GM18520 (cell line): ENCODE measurements around the gene NAA10.

Experiments used
- ATAC-seq: cut with Tn5 transposase; IDR thresholded peaks from one replicate; pipeline ENCODE4 v1.9.1; 2021; ENCODE audit not compliant: unreplicated experiment

The NAA10 gene

DNA sequence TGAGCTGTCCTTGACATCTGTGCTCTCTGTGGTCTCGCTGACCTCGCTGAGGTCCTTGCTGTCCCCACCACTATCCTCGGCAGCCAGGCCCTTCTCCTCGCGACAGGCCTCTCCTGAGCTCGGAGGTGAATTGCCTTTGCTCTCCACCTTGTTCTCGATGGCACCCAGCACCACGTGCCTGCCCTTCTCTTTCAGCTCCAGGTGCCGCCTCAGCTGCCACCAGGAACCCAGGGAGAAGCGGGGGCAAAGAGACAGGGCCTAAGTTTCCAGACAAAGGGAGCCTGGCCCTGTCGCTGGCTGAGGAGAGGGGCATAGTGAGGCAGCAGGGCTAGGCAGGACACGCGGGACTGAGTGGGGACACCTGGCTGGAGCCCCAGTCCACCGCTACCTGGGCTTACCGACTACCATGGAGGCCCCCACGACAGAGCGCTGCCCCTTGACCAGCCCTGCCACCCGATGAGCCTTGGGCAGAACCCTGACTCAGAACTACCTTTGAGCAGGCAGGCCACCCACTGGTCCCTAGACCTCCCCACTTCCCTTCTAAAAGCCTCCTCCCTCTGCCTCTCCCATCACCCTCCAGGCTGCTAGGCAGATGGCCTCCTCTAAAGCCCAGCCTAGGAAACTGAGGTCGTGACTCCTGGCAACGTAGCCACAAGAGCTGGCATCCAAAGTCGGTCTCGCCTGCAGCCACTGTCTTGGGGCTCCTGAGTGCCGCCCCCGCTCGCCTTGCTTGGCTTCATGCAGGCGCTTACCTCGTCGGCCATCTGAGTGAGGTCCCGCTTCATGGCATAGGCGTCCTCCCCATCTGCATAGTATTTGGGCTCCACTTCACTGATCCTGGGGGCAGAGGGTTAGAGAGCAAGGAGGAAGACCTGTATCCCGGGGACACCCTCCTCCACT is 4.6 kb downstream of the NAA10 start:
- ATAC-seq: no peak

GRCh38 chrX:153929576-153929975 is 5.3 kb downstream of the NAA10 start:
- no peak for ATAC-seq

DNA sequence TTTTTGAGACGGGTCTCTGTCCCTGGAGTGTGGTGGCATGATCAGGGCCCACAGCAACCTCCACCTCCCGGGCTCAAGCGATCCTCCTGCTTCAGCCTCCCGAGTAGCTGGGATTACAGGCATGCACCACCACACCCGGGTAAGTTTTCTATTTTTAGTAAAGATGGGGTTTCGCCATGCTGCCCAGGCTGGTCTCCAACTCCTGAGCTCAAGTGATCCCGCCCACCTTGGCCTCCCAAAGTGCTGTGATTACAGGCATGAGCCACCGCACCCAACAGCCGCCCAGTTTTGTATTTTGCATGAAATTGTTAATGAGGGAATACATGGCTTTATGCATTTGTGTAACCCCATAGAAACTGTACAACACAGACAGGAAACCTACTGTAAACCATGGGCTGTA is 6.0 kb downstream of the NAA10 start:
- ATAC-seq: no peak

DNA sequence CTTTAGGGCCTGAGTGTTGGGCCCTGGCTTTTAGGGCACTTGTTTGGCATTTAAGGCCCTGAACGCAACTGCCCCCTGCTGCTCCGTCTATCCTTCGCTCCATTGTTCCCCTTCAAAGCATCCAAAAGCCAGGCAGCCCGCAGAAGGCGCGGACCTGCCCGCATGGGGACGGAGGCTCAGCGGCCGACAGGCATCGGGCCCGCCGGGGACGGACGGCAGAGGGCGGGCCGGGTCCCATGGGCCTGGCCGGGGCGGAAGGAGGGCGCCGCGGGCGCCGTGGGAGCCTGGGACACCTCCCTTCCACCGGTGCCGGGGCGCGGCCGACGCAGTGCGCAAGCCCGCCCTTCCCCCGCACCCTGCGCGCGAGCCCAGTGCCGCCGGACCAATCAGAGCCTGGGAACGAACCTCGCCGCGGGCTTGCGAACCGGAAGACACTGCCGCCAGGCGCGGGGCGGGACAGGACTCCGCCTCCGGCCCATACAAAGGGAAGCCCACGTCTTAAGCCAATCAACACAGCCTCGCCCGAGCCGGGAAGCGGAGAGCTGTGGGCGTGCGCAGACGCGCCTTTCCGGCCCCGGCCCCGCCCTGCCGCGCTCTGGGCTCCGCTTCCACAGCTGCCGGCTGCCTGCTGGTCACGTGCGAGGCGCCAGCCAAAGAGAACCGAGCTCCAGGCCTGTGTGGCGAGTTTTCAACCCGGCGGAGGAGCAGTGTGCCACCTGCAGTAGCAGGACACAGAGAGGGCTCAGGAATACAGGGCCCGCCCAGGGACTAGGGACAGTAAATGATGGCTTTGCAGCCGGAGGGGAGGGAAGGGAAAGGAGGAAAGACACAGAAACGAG is 6.7 kb downstream of the NAA10 start:
- peak; percentile 76 for ATAC-seq

GRCh38 chrX:153927672-153927921 is 7.2 kb downstream of the NAA10 start:
- ATAC-seq: no peak

DNA sequence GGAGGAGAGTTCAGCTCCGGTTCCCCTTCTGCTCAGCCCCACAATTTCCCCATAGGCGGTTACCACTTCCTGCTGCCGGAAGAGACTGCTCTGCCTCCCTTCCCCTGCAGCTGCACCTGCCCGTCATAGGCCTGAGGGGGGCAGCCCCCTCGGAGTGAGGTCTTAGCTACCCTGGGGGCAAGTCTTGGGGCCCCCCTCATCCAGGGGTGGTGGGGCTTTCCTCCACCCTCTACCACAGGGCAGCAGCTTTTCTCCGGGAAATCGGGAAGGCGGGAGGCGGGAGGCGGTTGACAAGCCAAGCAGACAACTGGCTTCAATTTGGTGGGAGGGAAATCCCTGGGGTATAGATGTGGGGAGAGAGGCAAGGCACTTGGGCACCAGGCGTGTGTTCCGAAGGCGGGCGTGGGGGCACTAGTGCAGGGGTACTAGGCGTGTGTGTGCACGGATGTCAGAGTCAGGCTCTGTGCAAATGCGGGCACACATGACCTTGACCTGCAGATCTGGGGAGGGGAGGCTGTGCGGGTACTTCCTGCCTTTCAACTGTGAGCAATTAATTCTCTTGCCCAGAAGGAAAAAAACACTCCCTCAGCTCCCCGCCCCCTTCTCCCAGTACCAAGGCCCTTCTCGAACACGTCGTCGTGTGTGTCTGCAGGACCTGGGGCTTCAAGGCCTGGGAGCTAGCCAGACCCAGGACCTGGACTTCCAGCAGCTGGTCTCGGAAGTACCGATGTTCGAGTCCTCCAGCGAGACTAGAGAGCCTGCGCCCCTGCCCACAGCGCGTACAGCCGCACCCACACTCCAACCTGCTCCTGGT is 7.8 kb downstream of the NAA10 start:
- ATAC-seq: no peak

- ATAC-seq: no peak
Measured at GRCh38 chrX:153926552-153926857, 8.3 kb downstream of the NAA10 start.

- ATAC-seq: no peak
Measured at GRCh38 chrX:153925739-153926551, 8.9 kb downstream of the NAA10 start, which contains the start of gene ARHGAP4. Gene ARHGAP4, minus strand, starts transcription at chrX:153926264. Its CDS starts 62 bp downstream, at chrX:153926202.

DNA sequence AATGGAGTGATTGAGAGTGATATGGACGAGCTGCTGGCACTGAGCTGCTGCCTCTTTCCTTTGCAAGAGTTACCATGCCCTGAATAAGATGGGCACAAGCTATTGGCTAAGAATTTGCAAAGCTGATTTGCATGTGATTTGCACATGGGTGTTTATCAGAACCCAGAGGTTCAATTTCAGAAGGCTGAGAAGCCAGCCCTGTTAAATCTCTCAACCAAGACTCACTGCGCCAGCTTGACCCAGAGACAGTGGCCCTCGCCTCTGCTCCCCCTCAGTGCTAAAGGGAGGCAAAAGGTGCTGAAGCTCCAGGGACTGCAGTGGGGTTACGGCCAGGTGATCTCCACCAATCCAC is 9.5 kb downstream of the NAA10 start:
- ATAC-seq: no peak

DNA sequence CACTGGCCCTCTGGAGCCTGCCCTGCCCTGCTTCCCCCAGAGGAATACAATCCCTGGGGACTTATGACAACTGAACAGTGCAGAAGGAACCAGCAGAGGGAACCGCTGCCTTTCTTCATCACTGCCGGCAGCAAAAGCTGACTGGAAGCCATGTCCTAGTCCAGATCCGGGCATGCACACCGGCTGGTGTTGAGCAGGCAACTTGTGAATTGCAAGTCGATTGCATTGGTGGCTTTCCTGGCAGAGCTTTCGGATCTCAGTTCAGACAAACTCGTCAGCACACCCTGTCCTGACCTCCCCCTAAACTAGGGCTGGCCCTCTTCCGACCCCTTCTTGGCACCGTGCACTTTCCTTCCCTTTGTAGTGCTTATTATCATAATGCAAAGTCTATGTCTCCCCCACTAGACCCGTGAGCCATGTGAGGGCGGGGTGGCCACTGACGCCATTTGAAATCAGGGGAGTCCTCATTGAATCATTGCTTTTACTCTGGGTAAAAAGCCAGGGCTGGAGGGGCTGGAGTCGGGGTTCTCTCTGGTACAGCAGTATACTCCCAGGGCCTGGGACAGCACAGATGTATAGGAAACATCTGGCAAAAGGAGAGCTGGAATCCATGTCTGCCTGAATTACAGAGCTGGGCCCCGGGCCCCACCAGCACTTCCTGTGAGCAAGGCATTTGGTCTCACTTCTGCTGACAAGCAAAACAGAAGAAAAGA is 10.5 kb downstream of the NAA10 start:
- ATAC-seq: no peak

- ATAC-seq: no peak
Measured at GRCh38 chrX:153922932-153923857, 11.6 kb downstream of the NAA10 start.

GRCh38 chrX:153921511-153922446 is 13.1 kb downstream of the NAA10 start:
- ATAC-seq: no peak

GRCh38 chrX:153921070-153921469 is 13.8 kb downstream of the NAA10 start:
- ATAC-seq: no peak

DNA sequence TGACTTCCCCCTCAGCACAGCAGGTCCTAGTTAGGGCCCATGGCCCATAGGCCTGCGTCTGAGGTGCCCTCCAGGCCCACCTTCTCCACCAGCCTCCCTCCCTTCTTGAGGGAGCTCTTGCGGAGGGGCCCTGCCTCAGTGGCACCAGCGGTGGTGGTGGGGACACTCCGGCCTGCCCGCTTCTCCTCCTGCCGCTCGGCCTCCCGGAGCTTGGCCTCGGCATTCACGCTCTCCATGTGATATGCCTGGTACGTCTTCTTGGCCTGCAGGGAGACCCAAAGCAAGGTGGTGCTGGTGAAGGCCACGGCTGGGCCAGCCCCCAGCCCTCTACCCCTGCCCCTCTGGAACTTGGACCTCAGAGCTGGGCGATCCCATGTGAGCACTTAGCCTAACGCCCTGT is 14.3 kb downstream of the NAA10 start:
- no peak for ATAC-seq

DNA sequence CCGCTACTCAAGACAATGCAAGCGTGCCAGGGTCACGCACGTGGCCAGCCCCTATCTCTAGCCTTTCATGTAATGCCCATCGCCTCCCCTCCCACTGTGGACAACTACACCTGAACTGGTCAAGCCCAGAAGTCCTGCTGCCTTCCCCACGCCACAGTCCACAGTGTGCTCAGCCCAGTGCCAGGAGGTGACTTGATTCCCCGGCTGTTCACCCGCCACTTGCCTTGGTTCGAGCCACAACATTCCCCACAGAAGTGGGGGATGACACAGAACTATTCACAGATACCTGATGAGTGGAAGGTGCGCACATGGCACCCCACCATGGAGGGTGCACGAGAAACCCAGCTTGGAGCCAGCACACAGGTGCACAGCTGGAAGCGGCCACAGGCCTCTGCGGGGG is 15.6 kb downstream of the NAA10 start:
- no peak for ATAC-seq

- ATAC-seq: no peak
Measured at GRCh38 chrX:153917869-153918268, 17.0 kb downstream of the NAA10 start.

GRCh38 chrX:153913701-153914100 is 21.1 kb downstream of the NAA10 start:
- no peak for ATAC-seq

DNA sequence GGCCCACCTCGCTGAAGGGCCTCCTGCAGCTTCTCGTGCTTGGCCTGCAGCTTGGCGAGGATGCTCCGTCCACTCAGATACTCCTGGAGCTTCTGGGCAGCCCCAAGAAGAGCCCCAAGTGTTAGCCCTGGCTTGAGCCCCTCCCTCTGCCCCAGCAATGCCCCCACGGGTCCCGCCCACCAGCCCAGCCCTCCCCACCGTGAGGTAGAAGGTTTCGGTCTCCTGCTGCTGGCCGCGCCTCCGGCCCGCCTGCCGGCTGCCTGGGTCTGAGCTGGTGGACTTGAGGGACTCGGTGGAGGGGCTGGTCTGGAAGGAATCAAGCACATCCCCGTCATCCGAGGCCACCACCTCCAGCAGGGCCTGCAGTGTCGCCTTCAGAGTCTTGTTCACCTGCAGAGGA is 21.6 kb downstream of the NAA10 start:
- no peak for ATAC-seq
